ENCODE measurements around the gene ODAD2.

Gene ODAD2

GRCh38 chr10:27770181-27770580 is 228.7 kb downstream of the ODAD2 start:
- DNase-seq (ENCODE audit: low read depth in 1 of 2, low spot score in 1 of 2) = no peak

Measured in stimulated activated CD4-positive, alpha-beta T cell treated with anti-CD3 and anti-CD28 coated beads, Interleukin-15, amount 100 ng/mL, for 1 hour (primary cell).